Activated naive CD4-positive, alpha-beta T cell (primary cell): ENCODE results near the gene KHNYN.
A peak's percentile ranks its signal among the peaks of the same experiment; 100 is the strongest.
"Not testable (repeated sequence)": the region's sequence is repeated elsewhere in the genome, so short reads cannot be mapped to it uniquely, and the experiment has no call there.

Source experiments
- DNase-seq, 4 experiments: peaks; one replicate each; lab custom pipeline; 2025; lab: John Stamatoyannopoulos, UW

Gene KHNYN

DNA sequence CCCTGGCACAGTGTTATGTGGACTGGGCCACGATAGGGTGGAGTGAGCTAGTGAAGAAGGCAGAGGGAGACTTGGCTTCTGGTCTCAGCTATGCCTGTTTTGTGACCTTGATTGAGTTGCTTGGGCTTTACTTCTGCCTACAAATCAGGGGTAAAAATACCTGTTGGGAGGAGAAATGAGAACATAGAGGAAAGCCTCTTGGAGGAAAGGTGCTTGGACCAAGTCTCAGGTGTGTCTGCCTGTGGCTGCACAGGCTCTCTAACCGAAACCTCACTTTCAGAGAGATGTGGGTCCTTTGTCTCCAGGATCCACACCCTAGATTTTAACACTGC is 7.9 kb downstream of the KHNYN start:
- no peak for DNase-seq

- DNase-seq: no peak
Observed at GRCh38 chr14:24438223-24439097, 8.7 kb downstream of the KHNYN start.

DNA sequence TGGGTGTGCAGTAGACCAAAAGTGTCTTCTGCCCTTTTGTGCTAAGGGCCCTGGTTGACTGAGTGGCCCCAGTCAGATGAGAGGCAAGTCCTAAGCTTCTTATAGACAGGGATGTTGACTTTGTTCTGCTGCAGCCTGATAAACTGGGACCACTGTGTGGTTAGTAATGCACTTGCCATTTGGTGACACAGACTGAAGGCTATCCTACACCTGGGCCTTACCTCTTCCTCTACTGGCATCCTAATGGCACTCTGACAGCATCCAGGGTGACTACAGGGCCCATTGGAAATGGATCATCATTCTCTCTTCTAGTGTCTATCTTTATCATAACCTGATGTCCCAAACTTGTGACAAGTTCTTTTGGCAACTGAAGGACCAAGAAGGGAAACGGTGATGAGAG is 9.5 kb downstream of the KHNYN start:
- DNase-seq: no peak

DNA sequence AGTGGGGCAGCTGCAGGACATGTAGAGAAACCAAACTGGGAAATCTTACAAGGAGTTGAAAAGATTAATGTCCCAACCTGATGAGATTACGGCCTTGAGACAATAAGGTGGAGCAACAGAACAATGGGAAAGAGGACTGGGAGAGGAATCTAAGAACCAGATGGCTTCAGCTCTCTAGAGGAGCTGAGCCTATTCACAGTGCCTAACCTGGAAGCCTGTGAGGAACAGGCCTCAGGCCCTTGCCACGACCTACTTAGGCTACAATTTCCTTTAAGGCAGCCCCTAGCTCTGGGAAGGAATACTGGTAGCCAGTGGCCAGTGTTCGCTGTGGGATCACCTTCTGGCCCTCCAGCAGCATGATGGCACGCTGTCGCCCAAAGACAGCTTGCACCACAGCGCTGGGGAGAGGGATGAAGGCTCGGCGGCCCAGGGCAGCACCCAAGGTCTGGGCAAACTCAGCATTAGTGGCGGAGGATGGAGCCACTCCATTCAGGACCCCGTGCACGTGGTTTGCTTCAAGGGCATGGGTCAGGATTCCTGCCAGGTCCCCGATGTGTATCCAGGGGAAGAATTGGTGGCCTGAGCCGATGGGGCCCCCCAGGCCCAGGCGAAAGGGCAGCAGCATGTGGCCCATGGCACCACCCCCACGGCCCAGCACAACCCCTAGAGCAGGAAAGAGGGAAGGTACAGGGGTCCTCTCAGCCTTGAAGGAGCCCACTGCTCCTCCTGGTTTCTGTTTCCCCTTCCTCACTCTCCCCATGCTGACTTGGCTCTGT is 10.3 kb downstream of the KHNYN start:
- no peak for DNase-seq

DNA sequence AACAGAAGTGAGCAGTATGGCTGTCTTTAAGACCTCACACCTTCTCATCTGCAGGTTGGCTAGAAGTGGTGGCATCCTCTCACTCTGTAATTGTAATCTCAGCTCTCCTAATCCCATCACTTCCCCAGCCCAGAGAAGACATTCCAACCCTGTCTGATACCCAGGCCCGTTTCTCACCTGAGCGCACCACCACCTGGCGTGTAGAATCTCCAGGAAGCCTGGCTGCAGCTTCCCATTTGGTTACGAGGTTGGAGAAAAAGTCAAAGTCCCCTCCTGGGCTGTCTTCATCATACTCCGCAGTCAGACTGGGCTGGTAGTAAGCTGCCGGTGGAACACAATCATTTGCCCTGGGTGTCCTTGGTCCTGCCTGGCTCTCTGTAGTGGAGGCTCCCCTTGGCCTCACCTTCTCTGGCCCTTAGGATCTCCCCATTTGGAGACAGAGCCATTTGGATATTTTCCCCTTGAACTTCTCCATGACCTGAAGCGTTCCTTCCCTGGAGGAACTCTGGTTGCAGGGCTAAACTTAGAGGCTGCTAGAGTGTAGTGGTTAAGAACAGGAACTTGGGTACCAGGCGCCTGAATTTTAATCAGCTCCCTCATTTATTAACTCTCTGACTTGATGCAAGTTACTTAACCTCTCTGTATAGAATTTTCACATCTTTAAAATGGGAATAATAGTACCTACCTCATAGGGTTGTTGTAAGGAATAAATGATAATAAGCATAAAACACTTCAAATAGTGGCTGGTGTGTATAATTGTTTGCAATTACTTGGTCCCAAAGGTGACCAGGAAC is 11.0 kb downstream of the KHNYN start:
- DNase-seq: no peak

GRCh38 chr14:24441485-24441884 is 11.7 kb downstream of the KHNYN start:
- DNase-seq: no peak

DNA sequence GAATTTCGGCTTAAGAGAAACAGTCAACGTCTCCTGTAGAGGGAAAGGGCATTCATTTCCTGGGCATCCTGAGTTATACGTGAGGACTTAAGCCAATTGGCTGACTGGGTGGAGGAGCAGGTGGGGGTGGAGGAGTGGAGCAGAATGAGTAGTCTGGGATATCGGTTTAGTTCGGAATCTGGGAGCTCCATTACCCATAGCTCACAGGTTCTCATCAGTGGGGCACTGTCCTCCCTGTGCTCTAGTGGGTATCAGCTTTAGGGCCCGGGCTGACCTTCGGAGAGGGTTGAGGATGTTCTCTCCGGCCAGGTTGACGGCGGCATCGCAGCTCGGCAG is 12.1 kb downstream of the KHNYN start:
- no peak for DNase-seq

- DNase-seq: peak; percentile 78 to 91 (median 84)
Observed at GRCh38 chr14:24442240-24443052, 12.7 kb downstream of the KHNYN start, which contains the start of gene SDR39U1. SDR39U1 (minus strand) TSS chr14:24442776; CDS start chr14:24442769, 7 bp downstream.

- DNase-seq: no peak
Observed at GRCh38 chr14:24443053-24443665, 13.4 kb downstream of the KHNYN start.

DNA sequence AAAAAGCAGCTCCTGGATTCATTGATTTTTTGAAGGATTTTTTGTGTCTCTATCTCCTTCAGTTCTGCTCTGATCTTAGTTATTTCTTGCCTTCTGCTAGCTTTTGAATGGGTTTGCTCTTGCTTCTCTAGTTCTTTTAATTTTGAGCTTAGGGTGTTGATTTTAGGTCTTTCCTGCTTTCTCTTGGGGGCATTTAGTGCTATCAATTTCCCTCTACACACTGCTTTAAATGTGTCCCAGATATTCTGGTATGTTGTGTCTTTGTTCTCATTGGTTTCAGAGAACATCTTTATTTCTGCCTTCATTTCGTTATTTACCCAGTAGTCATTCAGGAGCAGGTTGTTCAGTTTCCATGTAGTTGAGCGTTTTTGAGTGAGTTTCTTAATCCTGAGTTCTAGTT is 21.1 kb downstream of the KHNYN start:
- not testable (repeated sequence) for DNase-seq

GRCh38 chr14:24456980-24457379 is 27.2 kb downstream of the KHNYN start:
- no peak for DNase-seq

DNA sequence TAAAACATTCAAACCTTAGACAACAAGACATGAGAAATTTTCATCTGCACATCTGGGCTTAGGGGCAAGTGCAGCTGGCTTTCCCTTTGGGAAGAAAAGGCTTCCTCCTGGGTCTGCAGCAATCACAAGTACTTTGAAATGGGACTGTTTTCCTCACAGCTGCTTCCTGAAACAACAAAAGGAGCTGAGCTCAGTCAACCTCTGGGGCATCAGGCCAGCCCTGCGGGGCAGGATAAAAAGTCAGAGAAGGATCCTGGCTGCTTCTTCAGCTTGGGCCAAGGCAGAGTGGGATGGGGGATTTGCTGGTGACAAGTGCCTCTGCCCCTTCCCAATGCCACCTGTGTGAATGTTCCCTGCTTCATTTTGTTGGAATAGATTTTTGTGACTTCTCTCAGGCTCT is 29.0 kb downstream of the KHNYN start:
- DNase-seq: no peak

DNA sequence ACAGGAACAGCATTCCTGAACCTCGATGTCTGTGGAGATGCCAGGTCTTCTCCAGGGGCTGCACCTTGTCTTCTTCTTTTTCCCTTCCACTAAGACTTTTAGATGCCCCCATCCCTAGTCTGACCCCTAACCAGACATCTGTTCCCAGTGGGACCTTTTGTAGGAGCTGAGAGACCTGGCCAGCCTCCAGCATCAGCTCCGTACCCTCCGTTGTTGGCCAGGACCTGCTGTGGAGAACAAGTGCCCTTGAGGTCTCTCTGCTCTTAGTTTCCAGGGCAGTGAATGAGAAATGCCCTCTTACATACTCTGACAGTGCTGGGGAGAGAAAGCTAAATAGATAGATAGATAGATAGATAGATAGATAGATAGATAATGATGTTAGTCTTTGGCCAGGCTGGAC is 29.6 kb downstream of the KHNYN start:
- DNase-seq: no peak

- DNase-seq: no peak
Observed at GRCh38 chr14:24461336-24461735, 31.6 kb downstream of the KHNYN start.

GRCh38 chr14:24463017-24463883 is 33.5 kb downstream of the KHNYN start:
- DNase-seq: no peak

GRCh38 chr14:24463884-24464785 is 34.4 kb downstream of the KHNYN start:
- DNase-seq: no peak

GRCh38 chr14:24465368-24465767 is 35.6 kb downstream of the KHNYN start:
- DNase-seq: no peak

DNA sequence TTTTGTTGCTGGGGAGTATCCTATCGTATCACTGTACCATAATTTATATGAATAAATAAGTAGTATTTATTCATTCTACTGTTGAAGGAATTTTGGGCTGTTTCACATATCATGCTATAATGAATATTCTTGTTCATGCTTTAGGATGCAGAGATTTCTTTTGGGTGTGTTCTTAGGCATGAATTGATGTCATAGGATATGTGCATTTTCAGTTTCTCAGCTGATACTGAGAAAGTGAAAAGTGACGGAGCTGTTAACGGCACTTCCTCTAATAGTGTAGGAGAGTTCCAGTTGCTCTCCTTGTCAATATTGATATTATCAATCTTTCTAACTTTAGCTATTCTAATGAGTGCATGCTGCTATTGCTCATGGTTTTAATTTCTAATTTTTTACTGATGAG is 36.1 kb downstream of the KHNYN start:
- no peak for DNase-seq

DNA sequence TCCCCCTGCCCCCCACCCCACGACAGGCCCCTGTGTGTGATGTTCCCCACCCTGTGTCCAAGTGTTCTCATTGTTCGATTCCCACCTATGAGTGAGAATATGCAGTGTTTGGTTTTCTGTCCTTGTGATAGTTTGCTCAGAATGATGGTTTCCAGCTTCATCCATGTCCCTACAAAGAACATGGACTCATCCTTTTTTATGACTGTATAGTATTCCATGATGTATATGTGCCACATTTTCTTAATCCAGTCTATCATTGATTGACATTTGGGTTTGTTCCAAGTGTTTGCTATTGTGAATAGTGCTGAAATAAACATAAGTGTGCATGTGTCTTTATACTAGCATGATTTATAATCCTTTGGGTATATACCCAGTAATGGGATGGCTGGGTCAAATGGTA is 40.7 kb downstream of the KHNYN start:
- not testable (repeated sequence) for DNase-seq
